ENCODE measurements around the gene INPP5A.

Gene INPP5A

GRCh38 chr10:132497861-132498561 lies 39.6 kb upstream of the INPP5A start:
- no peak for TF ChIP-seq CTCF (IDR thresholded peaks at IDR 0.05; ENCODE audit: insufficient read depth, low read length, missing control alignments)
- ChIA-PET CTCF (interaction anchor here (0.6 to 1.1 kb wide), 2 partner anchors 15 to 157 kb away, joined by 3 to 4 read pairs; no protein-coding TSS in a partner anchor), POLR2A (no interaction called here)
- H3K4me3 ChIP-seq (ENCODE audit: low read depth, low read length): no peak overlapping the region
- DNase-seq (ENCODE audit: low read depth, low spot score): no peak

- CTCF ChIA-PET: interaction anchor here (0.6 kb wide), 1 partner anchor 156 kb away, joined by 3 read pairs; no protein-coding TSS in a partner anchor
- no peak overlapping the region for H3K4me3 ChIP-seq (ENCODE audit: low read depth, low read length)
- no peak for TF ChIP-seq CTCF (IDR thresholded peaks at IDR 0.05; ENCODE audit: insufficient read depth, low read length, missing control alignments)
- POLR2A ChIA-PET: no interaction called here
- no peak for DNase-seq (ENCODE audit: low read depth, low spot score)
Measured at GRCh38 chr10:132498562-132499366, 38.8 kb upstream of the INPP5A start.

- no peak for DNase-seq (ENCODE audit: low read depth, low spot score)
- CTCF ChIA-PET: no interaction called here
- POLR2A ChIA-PET: no interaction called here
- H3K4me3 ChIP-seq (ENCODE audit: low read depth, low read length): no peak overlapping the region
- TF ChIP-seq CTCF (IDR thresholded peaks at IDR 0.05; ENCODE audit: insufficient read depth, low read length, missing control alignments): no peak
Measured at GRCh38 chr10:132499367-132499685, 38.3 kb upstream of the INPP5A start.

GRCh38 chr10:132500781-132501415 lies 36.7 kb upstream of the INPP5A start:
- DNase-seq (ENCODE audit: low read depth, low spot score): no peak
- TF ChIP-seq CTCF (IDR thresholded peaks at IDR 0.05; ENCODE audit: insufficient read depth, low read length, missing control alignments): no peak
- ChIA-PET POLR2A (no interaction called here), CTCF (no interaction called here)
- H3K4me3 ChIP-seq (ENCODE audit: low read depth, low read length): no peak overlapping the region

GRCh38 chr10:132502544-132503300 lies 34.9 kb upstream of the INPP5A start:
- no peak overlapping the region for H3K4me3 ChIP-seq (ENCODE audit: low read depth, low read length)
- no peak for DNase-seq (ENCODE audit: low read depth, low spot score)
- CTCF ChIA-PET: no interaction called here
- POLR2A ChIA-PET: no interaction called here
- TF ChIP-seq CTCF (IDR thresholded peaks at IDR 0.05; ENCODE audit: insufficient read depth, low read length, missing control alignments): no peak
